Measurements from ENCODE around the gene TRPM2. TPM values are rescaled to one million over a fixed set of nuclear protein-coding genes. Genes with fewer than 3 reads are reported as not detected.

The TRPM2 gene
- total and polyA plus RNA-seq, 2 of the 8 experiments (the other 6 are each of a cell fraction or from before 2014, with no cell fraction given): 0.27 to 0.28 TPM

- no peaks in the 10 kb centered on the region for H3K4me1 ChIP-seq (replicated peaks in 1 of 4; ENCODE audit: control insufficient read depth in 3 of 4, insufficient read depth in 4 of 4, low read length in 3 of 4)
- TF ChIP-seq TAF1 (IDR thresholded peaks at IDR 0.05; ENCODE audit: low read depth, low read length): no peak
- TF ChIP-seq POLR2AphosphoS5 (IDR thresholded peaks at IDR 0.05; ENCODE audit: low read depth, low read length): no peak
- TF ChIP-seq TEAD4 (IDR thresholded peaks at IDR 0.05; ENCODE audit: low read depth, low read length): no peak
- no peak for TF ChIP-seq KDM5A (IDR thresholded peaks at IDR 0.05; ENCODE audit: low read length)
- TF ChIP-seq ASH2L (IDR thresholded peaks at IDR 0.05; ENCODE audit: low read length): no peak
- TF ChIP-seq SAP30 (IDR thresholded peaks at IDR 0.05; ENCODE audit: insufficient read depth, insufficient replicate concordance, low read length): no peak
- TF ChIP-seq EGR1 (IDR thresholded peaks at IDR 0.05; ENCODE audit: borderline replicate concordance, low read depth, low read length): no peak
- TF ChIP-seq SIN3A (conservative IDR thresholded peaks at IDR 0.05 in 1 of 2, IDR thresholded peaks at IDR 0.05 in 1 of 2; ENCODE audit: low read depth in 1 of 2, low read length in 2 of 2): no peak
- no peak for TF ChIP-seq RFX5 (IDR thresholded peaks at IDR 0.05; ENCODE audit: borderline replicate concordance, low read depth, low read length)
- TF ChIP-seq BRCA1 (IDR thresholded peaks at IDR 0.05; ENCODE audit: low read depth, low read length): no peak
- TF ChIP-seq E2F6 (IDR thresholded peaks at IDR 0.05): no peak
- no peak for FAIRE-seq
- H2BK12ac ChIP-seq (ENCODE audit: low read depth, low read length): no peak overlapping the region
- no peaks in the 10 kb centered on the region for H3K79me2 ChIP-seq (ENCODE audit: control insufficient read depth in 1 of 2, insufficient read depth in 2 of 2, low read length in 2 of 2)
- no peak overlapping the region for H3K27ac ChIP-seq (ENCODE audit: low read depth, low read length)
- WGBS, 2 experiments (ENCODE audit: extremely low coverage in 1 of 2, insufficient coverage in 1 of 2, insufficient read length in 1 of 2, insufficient replicate concordance in 2 of 2, low coverage in 1 of 2, low lambda C conversion rate in 2 of 2, missing lambda C conversion rate in 1 of 2): 91% methylated on average over 16 of the region's 25 CpGs; no CpG with 5 or more reads in 1 of the 2 experiments
- H4K8ac ChIP-seq (ENCODE audit: extremely low read depth, insufficient read depth, low read length): 0 out of 2 replicates have a peak overlapping the region, but pooled peaks have one; percentile 2
- no peak overlapping the region for H2AFZ ChIP-seq (ENCODE audit: low read length)
- H3K9me3 ChIP-seq (ENCODE audit: insufficient read depth in 2 of 2, low read depth in 1 of 2, low read length in 1 of 2): no peaks in the 10 kb centered on the region
- no peak overlapping the region for H2BK20ac ChIP-seq (ENCODE audit: low read length)
- DNase-seq (ENCODE audit: low read depth in 1 of 2, low spot score in 2 of 2): no peak
- no peak overlapping the region for H3K4me2 ChIP-seq (ENCODE audit: insufficient read depth in 1 of 2, low read depth in 2 of 2, low read length in 2 of 2)
- no peaks in the 10 kb centered on the region for H3K79me1 ChIP-seq (ENCODE audit: low read depth, low read length)
- H3K9ac ChIP-seq (replicated peaks in 1 of 4; ENCODE audit: extremely low read depth in 1 of 4, low read depth in 3 of 4, low read length in 3 of 4): no peak overlapping the region
- H4K91ac ChIP-seq (replicated peaks; ENCODE audit: insufficient read length, low read length): no peak overlapping the region
- H4K20me1 ChIP-seq (replicated peaks in 1 of 2; ENCODE audit: control insufficient read depth in 1 of 2, insufficient read depth in 2 of 2, low read length in 2 of 2): peaks cover 0 to 8% of the 10 kb centered on the region in 2 experiments
- H3K4me3 ChIP-seq (ENCODE audit: extremely low read depth in 1 of 4, insufficient read depth in 2 of 4, low read depth in 3 of 4, low read length in 4 of 4): no peak overlapping the region
- no peak overlapping the region for H2BK15ac ChIP-seq (ENCODE audit: low read length)
- POLR2A ChIA-PET (ENCODE audit: partially characterized antibody): interaction anchor here (0.6 to 1.8 kb wide), 5 partner anchors 8 to 19 kb away, joined by 3 to 8 read pairs (median 3); no protein-coding TSS in a partner anchor
- H3K23me2 ChIP-seq (ENCODE audit: low read depth, low read length): no peaks in the 10 kb centered on the region
- CTCF ChIA-PET (ENCODE audit: partially characterized antibody): interaction anchor here (0.6 to 1.7 kb wide), 5 partner anchors 11 to 165 kb away, joined by 3 to 6 read pairs (median 4); no protein-coding TSS in a partner anchor
- no peak overlapping the region for H3K56ac ChIP-seq (replicated peaks; ENCODE audit: insufficient read length, low read depth, low read length)
- H3K23ac ChIP-seq (ENCODE audit: insufficient read length): no peak overlapping the region
- H2AK5ac ChIP-seq (ENCODE audit: low read depth, low read length): no peak overlapping the region
- no peaks in the 10 kb centered on the region for H3K27me3 ChIP-seq (replicated peaks in 1 of 4; ENCODE audit: control insufficient read depth in 3 of 4, extremely low read depth in 1 of 4, insufficient read depth in 3 of 4, low read length in 3 of 4)
- H3K36me3 ChIP-seq (ENCODE audit: control insufficient read depth in 2 of 4, insufficient read depth in 4 of 4, low read length in 3 of 4): peaks cover 0 to 26% (median under 1%) of the 10 kb centered on the region in 4 experiments; a peak in 4 of 8 replicates
- H3K4ac ChIP-seq (replicated peaks; ENCODE audit: insufficient read length, low read depth, low read length): no peak overlapping the region
- H3K18ac ChIP-seq (ENCODE audit: extremely low read depth, low read length): no peak overlapping the region
- H2BK5ac ChIP-seq (ENCODE audit: low read depth, low read length): peak overlapping the region; percentile 44; the same call in 1 of the 2 replicates
- no peak overlapping the region for H2BK120ac ChIP-seq (replicated peaks; ENCODE audit: low read depth, low read length)
- H3K14ac ChIP-seq (ENCODE audit: insufficient read length): no peak overlapping the region
- no peak overlapping the region for H4K5ac ChIP-seq (ENCODE audit: insufficient read length, low read depth, low read length)
These were observed 34.7 kb upstream of the TRPM2 start for GRCh38 chr21:44318489-44319285.

All from H1 (cell line).